Measurements from ENCODE around the gene OSBPL6. TPM values are rescaled to one million over a fixed set of nuclear protein-coding genes. Genes with fewer than 3 reads are reported as not detected.

Gene OSBPL6
- total and polyA plus RNA-seq, 2 of the 13 experiments (the other 11 are each of a cell fraction or from before 2014, with no cell fraction given), result 0.03 to 0.11 TPM

DNA sequence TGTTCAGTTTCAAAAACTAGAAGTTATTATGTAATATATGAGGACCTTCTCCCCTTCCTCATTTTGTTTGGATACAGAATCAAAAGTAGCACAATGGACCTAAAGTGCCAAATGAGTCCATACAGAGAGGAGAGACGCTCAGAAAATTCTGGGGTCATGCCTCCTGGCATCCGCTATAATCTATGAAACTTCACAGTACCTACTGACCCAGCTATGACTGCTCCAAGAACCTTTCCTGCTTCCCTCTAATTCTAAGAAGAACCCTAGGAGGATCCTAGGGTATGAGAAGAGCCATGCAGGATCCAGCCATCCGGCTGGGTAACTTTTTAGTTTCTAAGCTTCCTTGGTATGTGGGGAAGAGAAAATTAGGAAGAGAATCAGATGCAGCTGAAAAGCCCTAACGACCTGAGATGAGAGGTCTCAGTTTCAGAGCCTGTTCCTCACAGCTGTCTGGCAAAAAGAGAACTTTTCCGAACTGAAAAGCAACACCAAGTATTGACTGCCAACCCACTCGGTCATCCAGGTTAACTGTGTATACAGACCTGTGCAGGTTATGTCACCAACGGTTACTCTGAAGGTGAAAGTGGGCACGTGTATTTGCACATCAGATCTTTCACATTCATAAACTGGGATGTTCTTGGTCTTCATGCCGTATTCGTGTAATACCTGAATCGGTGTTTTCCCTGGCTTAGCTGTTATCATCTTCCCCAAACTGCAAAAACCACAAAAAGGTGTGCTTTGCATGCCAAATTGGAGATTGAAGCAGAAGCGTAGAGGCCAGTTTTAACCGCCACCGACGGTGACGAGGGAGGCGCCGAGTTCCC lies 255.6 kb downstream of the OSBPL6 start (continued):
- TF ChIP-seq ZNF335 (CRISPR knock-in tag; IDR thresholded peaks at IDR 0.05) (no peak), NFYC (CRISPR knock-in tag; IDR thresholded peaks at IDR 0.05) (no peak), ATF4 (CRISPR knock-in tag; IDR thresholded peaks at IDR 0.05) (0 out of 4 replicates have a peak, but pooled peaks of 1 of the 2 experiments have one; percentile 14), ZSCAN22 (CRISPR knock-in tag; IDR thresholded peaks at IDR 0.05) (no peak), MED13 (CRISPR knock-in tag; IDR thresholded peaks at IDR 0.05) (peak; percentile 12; the same call in 1 of the 2 replicates), BORCS8-MEF2B (CRISPR knock-in tag; IDR thresholded peaks at IDR 0.05) (no peak), ZNF432 (CRISPR knock-in tag; IDR thresholded peaks at IDR 0.05; ENCODE audit: borderline replicate concordance) (no peak), CSRNP2 (CRISPR knock-in tag; conservative IDR thresholded peaks at IDR 0.05; ENCODE audit: low read depth) (no peak), ZNF740 (CRISPR knock-in tag; IDR thresholded peaks at IDR 0.05) (no peak), ZGPAT (CRISPR knock-in tag; IDR thresholded peaks at IDR 0.05) (no peak), FOXA3 (CRISPR knock-in tag; IDR thresholded peaks at IDR 0.05) (no peak), CEBPG (CRISPR knock-in tag; IDR thresholded peaks at IDR 0.05) (0 out of 2 replicates have a peak, but pooled peaks have one; percentile 3), ZNF558 (CRISPR knock-in tag; IDR thresholded peaks at IDR 0.05; ENCODE audit: borderline replicate concordance) (no peak)
- TF ChIP-seq, protein P1, sequence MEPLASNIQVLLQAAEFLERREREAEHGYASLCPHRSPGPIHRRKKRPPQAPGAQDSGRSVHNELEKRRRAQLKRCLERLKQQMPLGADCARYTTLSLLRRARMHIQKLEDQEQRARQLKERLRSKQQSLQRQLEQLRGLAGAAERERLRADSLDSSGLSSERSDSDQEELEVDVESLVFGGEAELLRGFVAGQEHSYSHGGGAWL (CRISPR knock-in tag; IDR thresholded peaks at IDR 0.05), result no peak
